PC-3 (cell line): ENCODE measurements around the gene PODXL2. TPM values are rescaled to one million over a fixed set of nuclear protein-coding genes. Genes with fewer than 3 reads are reported as not detected.

Experiments
- ATAC-seq: fragments of 200-7000 bp; cut with Tn5 transposase; 2 replicates; pipeline ENCODE4 v1.9.1; 2020; ENCODE audit warnings: mild to moderate bottlenecking, moderate library complexity
- BruUV-seq: library from RNA; stranded (reverse); fragments of 400-500 nt; replicated peaks from 2 replicates; lab custom pipeline; 2021; lab: Mats Ljungman, UMichigan
- CTCF ChIA-PET: fragments of 300-600 bp; sonication (Branson Sonifier 250); formaldehyde crosslinking; loops from one replicate; lab custom pipeline; 2022; ENCODE audit warnings: antibody characterized with exemption; lab: Charles Lee
- POLR2A ChIA-PET: fragments of 300-600 bp; sonication (Branson Sonifier 250); formaldehyde crosslinking; loops from one replicate; lab custom pipeline; 2022; ENCODE audit warnings: antibody characterized with exemption; ENCODE audit not compliant: unreplicated experiment; lab: Charles Lee
- DNase-seq: peaks from one replicate; pipeline ENCODE4 v3.0.0-alpha.2; 2015
- H2AFZ ChIP-seq: fragments of 300-600 bp; sonication (generic); 2 replicates; pipeline ENCODE4 v1.6.0; 2016; ENCODE audit warnings: antibody characterized with exemption, low read length
- H3F3A ChIP-seq: fragments of 300-600 bp; sonication (generic); one replicate; pipeline ENCODE4 v1.6.0; 2017; ENCODE audit warnings: antibody characterized with exemption, low read length, control low read depth, mild to moderate bottlenecking; ENCODE audit not compliant: unreplicated experiment
- H3K27ac ChIP-seq: fragments of 300-600 bp; sonication (generic); 2 replicates; pipeline ENCODE4 v1.5.1; 2016; ENCODE audit warnings: mild to moderate bottlenecking, low read length
- H3K27me3 ChIP-seq: fragments of 300-600 bp; sonication (generic); 2 replicates; pipeline ENCODE4 v1.6.1; 2016; ENCODE audit warnings: low read length, mixed read lengths
- H3K36me3 ChIP-seq: fragments of 300-600 bp; sonication (generic); 2 replicates; pipeline ENCODE4 v1.6.1; 2016; ENCODE audit warnings: low read depth, mixed run types, low read length, mixed read lengths
- H3K4me1 ChIP-seq: fragments of 300-600 bp; sonication (generic); 2 replicates; pipeline ENCODE4 v1.5.1; 2016; ENCODE audit warnings: low read length; ENCODE audit not compliant: insufficient read depth
- H3K4me2 ChIP-seq: fragments of 300-600 bp; sonication (generic); 2 replicates; pipeline ENCODE4 v1.6.0; 2016; ENCODE audit warnings: low read length
- H3K4me3 ChIP-seq: fragments of 300-600 bp; sonication (generic); 2 replicates; pipeline ENCODE4 v1.5.1; 2016; ENCODE audit warnings: mild to moderate bottlenecking, low read length, mixed read lengths
- H3K79me2 ChIP-seq: fragments of 300-600 bp; sonication (generic); 2 replicates; pipeline ENCODE4 v1.6.1; 2017; ENCODE audit warnings: low read length, mixed read lengths
- H3K9ac ChIP-seq: fragments of 300-600 bp; sonication (generic); 2 replicates; pipeline ENCODE4 v1.6.0; 2016; ENCODE audit warnings: mild to moderate bottlenecking, low read length
- H3K9me2 ChIP-seq: fragments of 300-600 bp; sonication (generic); replicated peaks from 2 replicates; pipeline ENCODE4 v1.6.1; 2016; ENCODE audit warnings: mixed run types, low read length, mixed read lengths
- H3K9me3 ChIP-seq: fragments of 300-600 bp; sonication (generic); 2 replicates; pipeline ENCODE4 v1.6.1; 2016; ENCODE audit warnings: low read length, mixed read lengths
- H4K20me1 ChIP-seq: fragments of 300-600 bp; sonication (generic); 2 replicates; pipeline ENCODE4 v1.6.1; 2016; ENCODE audit warnings: low read length, mixed read lengths
- CTCF ChIP-seq: fragments of 300-600 bp; sonication (generic); conservative IDR thresholded peaks from 2 replicates; pipeline ENCODE4 v1.5.1; 2017; ENCODE audit warnings: antibody characterized with exemption, low read depth, mild to moderate bottlenecking, low read length
- EZH2 ChIP-seq: fragments of 300-600 bp; sonication (generic); IDR thresholded peaks from one replicate; pipeline ENCODE4 v1.6.1; 2017; ENCODE audit warnings: antibody characterized with exemption, mild to moderate bottlenecking, low read length; ENCODE audit not compliant: unreplicated experiment
- EZH2phosphoT487 ChIP-seq: fragments of 300-600 bp; sonication (generic); IDR thresholded peaks from 2 replicates; pipeline ENCODE4 v1.6.1; 2018; ENCODE audit warnings: mild to moderate bottlenecking, antibody characterized with exemption, low read length, borderline replicate concordance
- intact Hi-C: fragments of 100-400 bp; cut with micrococcal nuclease; formaldehyde crosslinking; loops from 2 replicates; pipeline ENCODE4 v1.9.0; 2023
- total RNA-seq: library from RNA; depleted of rRNA; stranded (reverse); fragments of >200 nt; gene quantifications from 2 replicates; pipeline ENCODE4 v1.2.3, GENCODE V29; 2014

The PODXL2 gene
- total RNA-seq, 1 experiment from 2014 or later = 32.4 TPM

- Histone ChIP-seq H3K9me3 (no peaks in the 10 kb centered on the region), H3K9me2 (no peaks in the 10 kb centered on the region), H3K27ac (no peak overlapping the region), H3K4me3 (no peak overlapping the region), H3K9ac (no peak overlapping the region), H4K20me1 (no peaks in the 10 kb centered on the region), H3K4me1 (peaks cover 16% of the 10 kb centered on the region), H3K79me2 (no peaks in the 10 kb centered on the region), H3K36me3 (peaks cover 44% of the 10 kb centered on the region), H3K4me2 (no peak overlapping the region), H3K27me3 (no peaks in the 10 kb centered on the region), H2AFZ (no peak overlapping the region), H3F3A (no peaks in the 10 kb centered on the region)
- ChIA-PET POLR2A (no interaction called here), CTCF (no interaction called here)
- TF ChIP-seq EZH2 (no peak), EZH2phosphoT487 (no peak), CTCF (no peak)
- ATAC-seq = no peak
- no peak for DNase-seq
- no TSS peak for BruUV-seq
- intact Hi-C loops = no loop called here
Measured at GRCh38 chr3:127614928-127615589, 13.9 kb upstream of the PODXL2 start.

- no peak overlapping the region for H3K9ac ChIP-seq
- no peak overlapping the region for H3K27ac ChIP-seq
- H3F3A ChIP-seq = no peaks in the 10 kb centered on the region
- no TSS peak for BruUV-seq
- no peaks in the 10 kb centered on the region for H3K9me3 ChIP-seq
- DNase-seq (no peak), ATAC-seq (0 out of 2 replicates have a peak, but pooled peaks have one; percentile 28)
- no peaks in the 10 kb centered on the region for H3K27me3 ChIP-seq
- H3K4me3 ChIP-seq = no peak overlapping the region
- no peaks in the 10 kb centered on the region for H4K20me1 ChIP-seq
- no peaks in the 10 kb centered on the region for H3K79me2 ChIP-seq
- CTCF ChIA-PET = no interaction called here
- peaks cover 40% of the 10 kb centered on the region for H3K36me3 ChIP-seq
- H3K4me1 ChIP-seq = peaks cover 16% of the 10 kb centered on the region
- intact Hi-C loops = no loop called here
- H3K9me2 ChIP-seq = no peaks in the 10 kb centered on the region
- H3K4me2 ChIP-seq = no peak overlapping the region
- TF ChIP-seq EZH2phosphoT487 = no peak
- no peak for TF ChIP-seq EZH2
- TF ChIP-seq CTCF = no peak
- no peak overlapping the region for H2AFZ ChIP-seq
- POLR2A ChIA-PET = no interaction called here
Measured at GRCh38 chr3:127615631-127616305, 13.2 kb upstream of the PODXL2 start.
